Endothelial cell of umbilical vein (primary cell): ENCODE measurements around the gene ASAH2. TPM values are rescaled to one million over a fixed set of nuclear protein-coding genes. Genes with fewer than 3 reads are reported as not detected.

Experiments
- BruUV-seq: library from RNA; stranded (reverse); fragments of 400-500 nt; replicated peaks from 2 replicates; lab custom pipeline; 2021; lab: Mats Ljungman, UMichigan
- CTCF ChIA-PET: fragments of 300-600, 350-600 bp; sonication (Branson Sonifier 250); formaldehyde crosslinking; loops from one replicate; lab custom pipeline; 2021; ENCODE audit warnings: antibody characterized with exemption, inconsistent platforms; lab: Charles Lee
- POLR2A ChIA-PET: fragments of 300-600, 350-600 bp; sonication (Branson Sonifier 250); formaldehyde crosslinking; loops from one replicate; lab custom pipeline; 2021; ENCODE audit warnings: antibody characterized with exemption, inconsistent platforms; lab: Charles Lee
- DNase-seq: peaks from one replicate; pipeline ENCODE4 v3.0.0-alpha.2; 2011; ENCODE audit warnings: low read depth, low spot score
- FAIRE-seq: peaks from 2 replicates; lab custom pipeline; 2011; peaks lifted over from hg19 to GRCh38; lab: Jason Lieb, UNC
- H2AFZ ChIP-seq: 2 replicates; pipeline ENCODE4 v1.6.0; 2012; ENCODE audit warnings: low read depth, low read length, control low read depth, inconsistent platforms
- H3K27ac ChIP-seq: 2 replicates; pipeline ENCODE4 v1.5.1; 2011; ENCODE audit warnings: low read depth, mild to moderate bottlenecking, control low read depth, low read length, moderate library complexity; ENCODE audit not compliant: insufficient read depth
- H3K27me3 ChIP-seq, 2 experiments: 2 replicates each; pipeline versions ENCODE4 v1.6.0 to v1.6.1; 2011; ENCODE audit warnings: low read length in 2 of 2, mixed read lengths in 1 of 2; ENCODE audit not compliant: control insufficient read depth in 2 of 2, insufficient read depth in 2 of 2
- H3K36me3 ChIP-seq, 2 experiments: 2 replicates in 1 of 2; 3 replicates in 1 of 2; pipeline ENCODE4 v1.5.1; 2011; ENCODE audit warnings: low read length in 2 of 2, mild to moderate bottlenecking in 1 of 2, moderate library complexity in 1 of 2; ENCODE audit not compliant: control insufficient read depth in 2 of 2, insufficient read depth in 2 of 2; ENCODE audit errors: extremely low read depth in 1 of 2
- H3K4me1 ChIP-seq: 3 replicates; pipeline ENCODE4 v1.5.1; 2011; ENCODE audit warnings: mild to moderate bottlenecking, low read length; ENCODE audit not compliant: control insufficient read depth, insufficient read depth; ENCODE audit errors: extremely low read depth
- H3K4me2 ChIP-seq: 2 replicates; pipeline ENCODE4 v1.6.1; 2011; ENCODE audit warnings: low read length, control low read depth, mixed read lengths; ENCODE audit not compliant: insufficient read depth
- H3K4me3 ChIP-seq, 3 experiments: fragments of 200-600 bp in 1 of 3; sonication (generic), shearing (Covaris generic) in 1 of 3; replicated peaks in 1 of 3; 2 replicates each; pipeline ENCODE4 v1.5.1; 2011 to 2016; ENCODE audit warnings: control low read depth in 3 of 3, low read length in 3 of 3, mild to moderate bottlenecking in 2 of 3, inconsistent platforms in 1 of 3, low read depth in 1 of 3, moderate library complexity in 1 of 3; ENCODE audit not compliant: insufficient read depth in 1 of 3
- H3K79me2 ChIP-seq: 2 replicates; pipeline ENCODE4 v1.6.0; 2012; ENCODE audit warnings: low read length, inconsistent platforms; ENCODE audit not compliant: control insufficient read depth, insufficient read depth
- H3K9ac ChIP-seq: replicated peaks from 2 replicates; pipeline ENCODE3; 2011; ENCODE audit warnings: low read length, control low read depth; ENCODE audit not compliant: insufficient read depth; ENCODE audit errors: extremely low read depth
- H3K9me1 ChIP-seq: replicated peaks from 3 replicates; pipeline ENCODE4 v1.6.0; 2011; ENCODE audit warnings: mild to moderate bottlenecking, low read length; ENCODE audit not compliant: control insufficient read depth, insufficient read depth; ENCODE audit errors: extremely low read depth
- H3K9me3 ChIP-seq: replicated peaks from 2 replicates; pipeline ENCODE4 v1.5.1; 2012; ENCODE audit warnings: low read length, inconsistent platforms; ENCODE audit not compliant: control insufficient read depth, insufficient read depth
- H4K20me1 ChIP-seq: replicated peaks from 2 replicates; pipeline ENCODE3; 2011; ENCODE audit warnings: mild to moderate bottlenecking, low read length; ENCODE audit not compliant: control insufficient read depth, insufficient read depth; ENCODE audit errors: extremely low read depth
- EZH2 ChIP-seq: IDR thresholded peaks from 2 replicates; pipeline ENCODE4 v1.6.1; 2012; ENCODE audit warnings: borderline replicate concordance, low read depth, mild to moderate bottlenecking, moderate library complexity, low read length, inconsistent platforms; ENCODE audit not compliant: severe bottlenecking
- FOS ChIP-seq: IDR thresholded peaks from 2 replicates; pipeline ENCODE4 v1.6.1; 2011; ENCODE audit warnings: mild to moderate bottlenecking, low read length, moderate library complexity, borderline replicate concordance; ENCODE audit not compliant: insufficient read depth
- GATA2 ChIP-seq: IDR thresholded peaks from 2 replicates; pipeline ENCODE4 v1.7.0; 2011; ENCODE audit warnings: low read depth, mild to moderate bottlenecking, moderate library complexity, mixed read lengths, low read length; ENCODE audit not compliant: insufficient read length, insufficient read depth
- JUN ChIP-seq: IDR thresholded peaks from 2 replicates; pipeline ENCODE4 v1.6.1; 2011; ENCODE audit warnings: borderline replicate concordance, low read depth; ENCODE audit not compliant: insufficient read length, insufficient read depth
- MYC ChIP-seq: IDR thresholded peaks from one replicate; pipeline ENCODE4 v1.6.1; 2011; ENCODE audit warnings: mild to moderate bottlenecking, low read depth, low read length
- POLR2A ChIP-seq: IDR thresholded peaks from 2 replicates; pipeline ENCODE4 v1.6.1; 2012; ENCODE audit warnings: low read depth, mild to moderate bottlenecking, control low read depth, low read length
- POLR2AphosphoS5 ChIP-seq: IDR thresholded peaks from 2 replicates; pipeline ENCODE4 v1.6.1; 2012; ENCODE audit warnings: low read depth, mild to moderate bottlenecking, control low read depth, low read length, moderate library complexity; ENCODE audit not compliant: insufficient read depth
- dilution Hi-C: fragments of 300-500 bp; cut with MboI; formaldehyde crosslinking; loops from one replicate; pipeline ENCODE4 v1.15.0; 2019; ENCODE audit warnings: low sequenced_read_pairs; ENCODE audit not compliant: extremely low pct_ligation_motif_present
- intact Hi-C: fragments of 100-400 bp; cut with micrococcal nuclease; formaldehyde crosslinking; loops from one replicate; pipeline ENCODE4 v1.10.0; 2022
- polyA plus RNA-seq, 4 experiments: library from polyadenylated mRNA; depleted of rRNA in 3 of 4; stranded (reverse) in 3 of 4; unstranded in 1 of 4; fragments of >200 nt; gene quantifications; 2 replicates each; pipeline versions ENCODE4 v1.2.1 to v1.2.3, GENCODE V29; 2011 to 2012; ENCODE audit warnings: missing spikeins in 1 of 4
- total RNA-seq: library from RNA; stranded (reverse); gene quantifications from 2 replicates; pipeline ENCODE4 v1.2.3, GENCODE V29; 2021
- TF ChIP-seq, protein P1 (sequence below), 2 donors: IDR thresholded peaks; 1 replicate in 1 of 2; 2 replicates in 1 of 2; pipeline ENCODE4 v1.5.1; 2011; ENCODE audit warnings: low read length in 2 of 2, mild to moderate bottlenecking in 2 of 2, moderate library complexity in 2 of 2, control low read depth in 1 of 2, inconsistent platforms in 1 of 2, low read depth in 1 of 2; ENCODE audit not compliant: insufficient read depth in 1 of 2; ENCODE audit errors: extremely low read depth in 1 of 2
- TF ChIP-seq, protein P2 (sequence below): IDR thresholded peaks from 2 replicates; pipeline ENCODE4 v1.6.1; 2011; ENCODE audit not compliant: insufficient read depth, insufficient read length

ASAH2 gene
- total and polyA plus RNA-seq, 2 donors (not counting 3 experiments of a cell fraction or from before 2014, with no cell fraction given) = 0.23 to 1.1 TPM

DNA sequence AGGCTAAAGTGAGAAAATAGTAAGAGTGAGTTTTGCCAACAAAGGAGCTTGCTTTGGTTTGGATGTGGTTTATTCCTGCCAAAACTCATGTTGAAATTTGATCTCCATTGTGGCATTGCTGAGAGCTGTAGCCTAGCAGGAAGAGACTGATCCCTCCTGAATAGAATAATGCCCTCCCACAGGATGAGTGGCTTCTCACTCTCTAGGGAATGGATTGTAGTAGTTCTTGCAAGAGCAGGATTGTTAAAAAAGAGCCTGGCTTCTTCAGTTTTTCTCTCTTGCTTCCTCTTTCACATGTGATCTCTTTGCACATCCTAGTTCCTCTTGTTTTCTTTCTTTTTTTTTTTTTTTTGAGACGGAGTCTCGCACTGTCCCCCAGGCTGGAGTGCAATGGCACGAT lies 34.4 kb downstream of the ASAH2 start:
- Histone ChIP-seq H3K27me3 (peaks cover 2 to 18% of the 10 kb centered on the region in 2 experiments), H2AFZ (no peak overlapping the region), H3K36me3 (no peaks in the 10 kb centered on the region), H3K27ac (no peak overlapping the region), H3K9me3 (no peaks in the 10 kb centered on the region), H4K20me1 (no peaks in the 10 kb centered on the region), H3K4me2 (no peak overlapping the region), H3K9ac (no peak overlapping the region), H3K9me1 (no peaks in the 10 kb centered on the region), H3K79me2 (no peaks in the 10 kb centered on the region), H3K4me3 (no peak overlapping the region), H3K4me1 (no peaks in the 10 kb centered on the region)
- dilution Hi-C loops = no loop called here
- FAIRE-seq (no peak), DNase-seq (no peak)
- POLR2A ChIA-PET = no interaction called here
- BruUV-seq = no TSS peak
- intact Hi-C loops = no loop called here
- TF ChIP-seq EZH2 = no peak
- CTCF ChIA-PET = no interaction called here

DNA sequence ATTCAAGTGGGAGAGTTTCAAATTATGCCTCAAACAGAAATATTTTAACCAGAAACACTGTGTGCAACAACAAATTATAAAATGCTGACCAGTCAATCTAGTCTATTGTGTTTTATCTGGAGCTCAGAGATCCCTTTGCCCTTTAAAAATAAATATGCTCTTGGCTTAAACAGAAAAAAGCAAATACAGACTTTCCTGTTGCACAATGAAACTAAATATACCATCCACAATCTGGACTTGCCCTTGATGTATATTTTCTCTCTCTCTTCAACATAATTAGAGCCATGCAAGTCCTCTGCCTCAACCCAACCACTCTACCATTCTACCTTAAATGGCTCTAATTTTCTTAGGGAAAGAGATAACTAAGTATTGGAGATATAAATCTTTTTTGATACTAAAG lies 34.9 kb downstream of the ASAH2 start:
- no peak overlapping the region for H2AFZ ChIP-seq
- H3K9ac ChIP-seq = no peak overlapping the region
- no peaks in the 10 kb centered on the region for H4K20me1 ChIP-seq
- no peaks in the 10 kb centered on the region for H3K4me1 ChIP-seq
- TF ChIP-seq JUN (no peak), POLR2AphosphoS5 (no peak), FOS (no peak), GATA2 (no peak), MYC (no peak), EZH2 (no peak), POLR2A (no peak)
- TF ChIP-seq, protein P1, sequence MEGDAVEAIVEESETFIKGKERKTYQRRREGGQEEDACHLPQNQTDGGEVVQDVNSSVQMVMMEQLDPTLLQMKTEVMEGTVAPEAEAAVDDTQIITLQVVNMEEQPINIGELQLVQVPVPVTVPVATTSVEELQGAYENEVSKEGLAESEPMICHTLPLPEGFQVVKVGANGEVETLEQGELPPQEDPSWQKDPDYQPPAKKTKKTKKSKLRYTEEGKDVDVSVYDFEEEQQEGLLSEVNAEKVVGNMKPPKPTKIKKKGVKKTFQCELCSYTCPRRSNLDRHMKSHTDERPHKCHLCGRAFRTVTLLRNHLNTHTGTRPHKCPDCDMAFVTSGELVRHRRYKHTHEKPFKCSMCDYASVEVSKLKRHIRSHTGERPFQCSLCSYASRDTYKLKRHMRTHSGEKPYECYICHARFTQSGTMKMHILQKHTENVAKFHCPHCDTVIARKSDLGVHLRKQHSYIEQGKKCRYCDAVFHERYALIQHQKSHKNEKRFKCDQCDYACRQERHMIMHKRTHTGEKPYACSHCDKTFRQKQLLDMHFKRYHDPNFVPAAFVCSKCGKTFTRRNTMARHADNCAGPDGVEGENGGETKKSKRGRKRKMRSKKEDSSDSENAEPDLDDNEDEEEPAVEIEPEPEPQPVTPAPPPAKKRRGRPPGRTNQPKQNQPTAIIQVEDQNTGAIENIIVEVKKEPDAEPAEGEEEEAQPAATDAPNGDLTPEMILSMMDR (IDR thresholded peaks at IDR 0.05; ENCODE audit: extremely low read depth in 1 of 2, insufficient read depth in 1 of 2, low read depth in 1 of 2, low read length in 2 of 2) = no peak
- TF ChIP-seq, protein P2, sequence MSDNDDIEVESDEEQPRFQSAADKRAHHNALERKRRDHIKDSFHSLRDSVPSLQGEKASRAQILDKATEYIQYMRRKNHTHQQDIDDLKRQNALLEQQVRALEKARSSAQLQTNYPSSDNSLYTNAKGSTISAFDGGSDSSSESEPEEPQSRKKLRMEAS = no peak
- DNase-seq (no peak), FAIRE-seq (no peak)
- peaks cover 3 to 17% of the 10 kb centered on the region in 2 experiments for H3K27me3 ChIP-seq
- dilution Hi-C loops (no loop called here), intact Hi-C loops (no loop called here)
- H3K9me3 ChIP-seq = no peaks in the 10 kb centered on the region
- H3K4me3 ChIP-seq = no peak overlapping the region
- H3K27ac ChIP-seq = no peak overlapping the region
- H3K79me2 ChIP-seq = no peaks in the 10 kb centered on the region
- ChIA-PET POLR2A (no interaction called here), CTCF (no interaction called here)
- no peaks in the 10 kb centered on the region for H3K9me1 ChIP-seq
- H3K4me2 ChIP-seq = no peak overlapping the region
- H3K36me3 ChIP-seq = no peaks in the 10 kb centered on the region
- no TSS peak for BruUV-seq
